ENCODE data around the gene PLS3.

Gene PLS3

GRCh38 chrX:115565888-115566287 is 4.9 kb downstream of the PLS3 start:
- Histone ChIP-seq H3K27ac (no peak overlapping the region), H3K4me3 (IDR thresholded peaks at IDR 0.05; ENCODE audit: insufficient read depth, low read depth, low read length) (no peak overlapping the region), H3K4me1 (ENCODE audit: low read depth, poor library complexity, severe bottlenecking) (peaks cover 15% of the 10 kb centered on the region), H4K20me1 (ENCODE audit: insufficient read depth) (no peaks in the 10 kb centered on the region), H3K27me3 (ENCODE audit: insufficient read depth, low read depth) (no peaks in the 10 kb centered on the region), H3K36me3 (ENCODE audit: insufficient read depth) (no peaks in the 10 kb centered on the region), H2AFZ (ENCODE audit: low read depth) (no peak overlapping the region), H3K4me2 (no peak overlapping the region), H3K9ac (no peak overlapping the region), H3K79me2 (ENCODE audit: insufficient read depth, low read depth) (peaks cover 7% of the 10 kb centered on the region; the same call in 1 of the 2 replicates)
- no peak for TF ChIP-seq CTCF (conservative IDR thresholded peaks at IDR 0.05; ENCODE audit: low read depth, low read length)

- TF ChIP-seq CTCF (conservative IDR thresholded peaks at IDR 0.05; ENCODE audit: low read depth, low read length) = no peak
- no peak overlapping the region for H2AFZ ChIP-seq (ENCODE audit: low read depth)
- no peaks in the 10 kb centered on the region for H3K27me3 ChIP-seq (ENCODE audit: insufficient read depth, low read depth)
- H3K79me2 ChIP-seq (ENCODE audit: insufficient read depth, low read depth) = no peaks in the 10 kb centered on the region
- H3K4me2 ChIP-seq = no peak overlapping the region
- no peaks in the 10 kb centered on the region for H3K36me3 ChIP-seq (ENCODE audit: insufficient read depth)
- no peak overlapping the region for H3K9ac ChIP-seq
- no peaks in the 10 kb centered on the region for H3K4me1 ChIP-seq (ENCODE audit: low read depth, poor library complexity, severe bottlenecking)
- H4K20me1 ChIP-seq (ENCODE audit: insufficient read depth) = no peaks in the 10 kb centered on the region
- H3K4me3 ChIP-seq (IDR thresholded peaks at IDR 0.05; ENCODE audit: insufficient read depth, low read depth, low read length) = no peak overlapping the region
- no peak overlapping the region for H3K27ac ChIP-seq
Observed at GRCh38 chrX:115571712-115572111, 10.7 kb downstream of the PLS3 start.

GRCh38 chrX:115573185-115573584 is 12.2 kb downstream of the PLS3 start:
- Histone ChIP-seq H3K9ac (no peak overlapping the region), H2AFZ (ENCODE audit: low read depth) (no peak overlapping the region), H3K4me2 (no peak overlapping the region), H3K36me3 (ENCODE audit: insufficient read depth) (no peaks in the 10 kb centered on the region), H3K4me1 (ENCODE audit: low read depth, poor library complexity, severe bottlenecking) (no peaks in the 10 kb centered on the region), H4K20me1 (ENCODE audit: insufficient read depth) (no peaks in the 10 kb centered on the region), H3K27me3 (ENCODE audit: insufficient read depth, low read depth) (no peaks in the 10 kb centered on the region), H3K4me3 (IDR thresholded peaks at IDR 0.05; ENCODE audit: insufficient read depth, low read depth, low read length) (no peak overlapping the region), H3K79me2 (ENCODE audit: insufficient read depth, low read depth) (no peaks in the 10 kb centered on the region), H3K27ac (no peak overlapping the region)
- no peak for TF ChIP-seq CTCF (conservative IDR thresholded peaks at IDR 0.05; ENCODE audit: low read depth, low read length)

- Histone ChIP-seq H2AFZ (ENCODE audit: low read depth) (no peak overlapping the region), H3K4me2 (no peak overlapping the region), H3K4me3 (IDR thresholded peaks at IDR 0.05; ENCODE audit: insufficient read depth, low read depth, low read length) (no peak overlapping the region), H4K20me1 (ENCODE audit: insufficient read depth) (no peaks in the 10 kb centered on the region), H3K4me1 (ENCODE audit: low read depth, poor library complexity, severe bottlenecking) (peaks cover 11% of the 10 kb centered on the region), H3K79me2 (ENCODE audit: insufficient read depth, low read depth) (no peaks in the 10 kb centered on the region), H3K27me3 (ENCODE audit: insufficient read depth, low read depth) (no peaks in the 10 kb centered on the region), H3K27ac (no peak overlapping the region), H3K36me3 (ENCODE audit: insufficient read depth) (no peaks in the 10 kb centered on the region), H3K9ac (no peak overlapping the region)
- no peak for TF ChIP-seq CTCF (conservative IDR thresholded peaks at IDR 0.05; ENCODE audit: low read depth, low read length)
Observed at GRCh38 chrX:115576676-115577075, 15.7 kb downstream of the PLS3 start.
